Epithelial cell of prostate (primary cell): ENCODE data around the gene CFAP45.

Source experiments
- DNase-seq: peaks from one replicate; pipeline ENCODE4 v3.0.0-alpha.2; 2011; ENCODE audit warnings: low read depth, low spot score
- H3K27ac ChIP-seq: fragments of 450-650 bp; 2 replicates; pipeline ENCODE4 v1.5.1; 2017; ENCODE audit warnings: mild to moderate bottlenecking

CFAP45 gene

DNA sequence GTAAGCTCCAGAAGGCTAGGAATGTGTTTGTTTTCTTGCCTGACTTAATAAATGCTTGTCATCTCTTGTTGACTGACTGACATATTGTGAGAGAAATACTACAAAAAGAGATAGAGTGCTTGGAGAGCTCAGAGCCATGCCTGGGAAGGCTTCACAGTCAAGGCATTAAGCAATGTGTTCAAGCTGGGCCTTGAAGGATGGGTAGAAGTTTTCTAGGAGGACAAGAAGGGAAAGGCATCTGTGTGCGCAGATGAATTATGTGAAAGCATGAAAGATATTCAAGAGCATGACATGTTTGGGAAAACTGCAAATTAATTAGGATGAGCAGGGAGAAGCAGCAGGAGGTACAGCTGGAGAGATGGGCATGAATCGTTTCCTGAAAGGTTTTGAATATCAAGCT, 67.7 kb downstream of the CFAP45 start:
- DNase-seq = no peak
- H3K27ac ChIP-seq = no peak overlapping the region

DNA sequence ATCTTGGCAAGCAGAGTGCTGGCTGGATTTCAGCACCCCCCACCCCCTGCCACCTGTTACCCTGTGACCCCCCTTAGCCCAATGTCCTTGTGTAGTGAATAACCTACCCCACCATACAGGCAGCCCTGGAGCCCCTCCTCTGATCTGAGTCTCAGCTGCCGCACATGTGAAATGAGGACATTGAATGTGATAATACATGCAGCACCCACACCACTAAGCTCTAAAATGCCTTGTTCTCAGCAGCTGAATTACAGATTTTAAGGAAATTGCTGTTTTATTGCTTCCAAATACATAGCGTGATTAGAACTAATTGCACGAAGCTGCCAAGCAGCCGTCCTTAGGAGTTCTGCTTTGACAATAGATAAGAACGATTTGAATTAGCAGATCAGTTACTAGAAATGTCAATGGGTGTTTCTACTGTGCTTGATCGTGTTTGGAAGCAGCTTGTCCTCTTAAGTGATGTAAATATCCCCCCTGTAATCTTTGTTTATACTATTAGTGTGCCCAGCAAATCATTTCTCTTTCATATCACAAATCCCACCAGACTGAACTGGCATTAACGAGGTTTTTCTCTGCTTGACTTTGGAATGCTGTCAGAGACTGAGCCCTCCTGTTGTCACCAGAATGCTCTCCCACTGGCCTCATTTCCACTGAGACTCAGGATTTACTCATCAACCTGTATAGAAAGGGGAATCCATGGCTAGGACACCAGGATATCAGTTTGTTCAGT, 68.4 kb downstream of the CFAP45 start:
- no peak overlapping the region for H3K27ac ChIP-seq
- no peak for DNase-seq

GRCh38 chr1:159830722-159831121, 69.2 kb downstream of the CFAP45 start:
- H3K27ac ChIP-seq = no peak overlapping the region
- DNase-seq = no peak

GRCh38 chr1:159829822-159830465, 70.0 kb downstream of the CFAP45 start:
- H3K27ac ChIP-seq = no peak overlapping the region
- DNase-seq = no peak

- H3K27ac ChIP-seq = no peak overlapping the region
- no peak for DNase-seq
These were observed 70.7 kb downstream of the CFAP45 start for GRCh38 chr1:159829273-159829634.

GRCh38 chr1:159828581-159829272, 71.2 kb downstream of the CFAP45 start:
- no peak overlapping the region for H3K27ac ChIP-seq
- no peak for DNase-seq

- no peak overlapping the region for H3K27ac ChIP-seq
- no peak for DNase-seq
These were observed 71.8 kb downstream of the CFAP45 start for GRCh38 chr1:159828176-159828575.

DNA sequence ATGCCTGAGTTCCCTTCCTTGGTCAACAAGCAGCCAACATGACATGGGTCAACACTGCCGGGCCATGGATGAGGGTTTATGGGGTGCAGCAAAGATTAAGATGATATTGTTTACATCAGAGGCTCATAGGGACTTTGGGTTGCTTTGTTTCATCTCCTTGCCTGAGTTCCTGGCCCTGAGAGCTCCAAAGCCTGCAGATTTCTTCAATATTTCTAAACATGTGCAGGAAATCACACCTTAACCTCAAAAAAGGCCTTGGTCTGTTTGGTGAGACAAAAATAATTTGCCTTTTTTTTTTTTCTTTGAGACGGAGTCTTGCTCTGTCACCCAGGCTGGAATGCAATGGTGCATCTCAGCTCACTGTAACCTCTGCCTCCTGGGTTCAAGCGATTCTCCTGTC, 72.4 kb downstream of the CFAP45 start:
- no peak for DNase-seq
- no peak overlapping the region for H3K27ac ChIP-seq

DNA sequence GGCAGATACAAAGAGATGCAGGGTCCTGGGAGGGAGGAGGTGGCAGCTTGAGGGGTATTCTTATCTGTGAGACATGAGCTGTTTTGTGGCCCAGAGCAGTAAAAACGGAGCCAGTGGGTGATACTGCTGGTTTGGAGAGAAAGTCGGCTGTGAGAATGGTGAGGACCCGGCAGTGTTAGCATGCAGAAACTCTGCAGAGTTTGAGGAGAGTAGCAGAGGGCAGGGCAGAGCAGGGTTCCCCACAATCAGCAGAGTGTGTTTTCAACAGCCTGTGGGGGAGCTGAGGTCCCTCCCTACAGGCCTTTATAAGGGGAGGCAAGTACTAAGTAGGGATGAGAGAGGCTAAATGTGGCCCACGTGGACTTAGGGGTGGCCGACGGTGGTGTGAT, 72.9 kb downstream of the CFAP45 start:
- DNase-seq = no peak
- H3K27ac ChIP-seq = no peak overlapping the region

DNA sequence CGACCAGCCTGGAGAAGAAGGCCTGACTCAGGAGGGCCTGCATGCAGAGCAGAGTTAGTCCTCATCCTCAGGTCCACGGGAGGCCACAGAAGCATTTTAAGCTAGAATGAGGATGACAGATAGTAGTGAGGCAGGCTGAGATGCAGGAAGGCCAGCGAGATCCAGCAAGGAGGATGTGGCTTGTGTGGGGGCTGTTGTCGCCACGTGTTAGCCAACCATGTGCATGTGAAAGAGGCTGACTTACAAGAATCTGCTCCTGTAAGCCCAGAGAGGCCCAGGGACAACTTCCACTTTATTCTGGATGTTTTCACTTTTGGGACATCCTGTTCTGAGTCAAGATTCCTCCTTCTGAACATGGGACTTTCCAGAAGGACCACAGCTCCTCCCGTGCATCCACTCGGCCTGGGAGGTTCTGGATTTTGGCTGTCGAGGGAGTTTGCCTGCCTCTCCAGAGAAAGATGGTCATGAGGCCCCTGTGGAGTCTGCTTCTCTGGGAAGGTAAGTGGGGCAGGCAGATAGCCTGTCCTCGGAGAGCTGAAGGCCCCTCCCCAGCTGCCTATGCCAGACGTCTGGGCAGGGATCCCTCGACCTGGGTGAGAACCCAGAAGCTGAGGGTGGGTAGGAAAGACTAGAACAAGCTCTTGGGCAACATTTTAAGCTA, 73.4 kb downstream of the CFAP45 start, which contains the start of gene SLAMF8:
Gene SLAMF8, plus strand, starts transcription at position 433 of the 661 bp plus-strand sequence. Its CDS starts 26 bp downstream, at position 459.
- H3K27ac ChIP-seq = no peak within 1 kb of the TSS
- DNase-seq = no peak

DNA sequence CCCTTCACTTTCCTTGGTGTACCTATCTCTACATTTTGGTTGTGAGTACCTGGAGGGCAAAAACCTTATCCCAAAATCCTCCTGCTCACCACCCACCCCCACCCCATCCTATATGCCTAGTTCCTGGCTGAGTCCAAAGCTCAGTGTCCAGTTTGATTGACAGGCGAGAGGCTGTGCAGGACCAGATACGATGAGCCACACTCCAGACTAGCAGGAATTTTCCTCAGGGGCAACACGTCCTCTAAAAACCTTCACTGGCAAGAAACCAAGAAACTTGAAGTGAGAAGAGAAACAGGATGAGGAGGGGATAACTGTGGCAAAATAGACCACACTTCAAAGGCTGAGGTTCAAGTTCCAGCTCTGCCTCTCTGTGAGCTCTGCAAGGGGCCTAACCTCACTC, 74.4 kb downstream of the CFAP45 start:
- no peak for DNase-seq
- no peak overlapping the region for H3K27ac ChIP-seq

- DNase-seq = no peak
- H3K27ac ChIP-seq = no peak overlapping the region
These were observed 76.6 kb downstream of the CFAP45 start for GRCh38 chr1:159823406-159823805.
